ENCODE data around the gene ZMYND15.
"Not testable (repeated sequence)": the region's sequence is repeated elsewhere in the genome, so short reads cannot be mapped to it uniquely, and the experiment has no call there.

ZMYND15 gene, protein sequence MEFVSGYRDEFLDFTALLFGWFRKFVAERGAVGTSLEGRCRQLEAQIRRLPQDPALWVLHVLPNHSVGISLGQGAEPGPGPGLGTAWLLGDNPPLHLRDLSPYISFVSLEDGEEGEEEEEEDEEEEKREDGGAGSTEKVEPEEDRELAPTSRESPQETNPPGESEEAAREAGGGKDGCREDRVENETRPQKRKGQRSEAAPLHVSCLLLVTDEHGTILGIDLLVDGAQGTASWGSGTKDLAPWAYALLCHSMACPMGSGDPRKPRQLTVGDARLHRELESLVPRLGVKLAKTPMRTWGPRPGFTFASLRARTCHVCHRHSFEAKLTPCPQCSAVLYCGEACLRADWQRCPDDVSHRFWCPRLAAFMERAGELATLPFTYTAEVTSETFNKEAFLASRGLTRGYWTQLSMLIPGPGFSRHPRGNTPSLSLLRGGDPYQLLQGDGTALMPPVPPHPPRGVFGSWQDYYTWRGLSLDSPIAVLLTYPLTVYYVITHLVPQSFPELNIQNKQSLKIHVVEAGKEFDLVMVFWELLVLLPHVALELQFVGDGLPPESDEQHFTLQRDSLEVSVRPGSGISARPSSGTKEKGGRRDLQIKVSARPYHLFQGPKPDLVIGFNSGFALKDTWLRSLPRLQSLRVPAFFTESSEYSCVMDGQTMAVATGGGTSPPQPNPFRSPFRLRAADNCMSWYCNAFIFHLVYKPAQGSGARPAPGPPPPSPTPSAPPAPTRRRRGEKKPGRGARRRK

DNA sequence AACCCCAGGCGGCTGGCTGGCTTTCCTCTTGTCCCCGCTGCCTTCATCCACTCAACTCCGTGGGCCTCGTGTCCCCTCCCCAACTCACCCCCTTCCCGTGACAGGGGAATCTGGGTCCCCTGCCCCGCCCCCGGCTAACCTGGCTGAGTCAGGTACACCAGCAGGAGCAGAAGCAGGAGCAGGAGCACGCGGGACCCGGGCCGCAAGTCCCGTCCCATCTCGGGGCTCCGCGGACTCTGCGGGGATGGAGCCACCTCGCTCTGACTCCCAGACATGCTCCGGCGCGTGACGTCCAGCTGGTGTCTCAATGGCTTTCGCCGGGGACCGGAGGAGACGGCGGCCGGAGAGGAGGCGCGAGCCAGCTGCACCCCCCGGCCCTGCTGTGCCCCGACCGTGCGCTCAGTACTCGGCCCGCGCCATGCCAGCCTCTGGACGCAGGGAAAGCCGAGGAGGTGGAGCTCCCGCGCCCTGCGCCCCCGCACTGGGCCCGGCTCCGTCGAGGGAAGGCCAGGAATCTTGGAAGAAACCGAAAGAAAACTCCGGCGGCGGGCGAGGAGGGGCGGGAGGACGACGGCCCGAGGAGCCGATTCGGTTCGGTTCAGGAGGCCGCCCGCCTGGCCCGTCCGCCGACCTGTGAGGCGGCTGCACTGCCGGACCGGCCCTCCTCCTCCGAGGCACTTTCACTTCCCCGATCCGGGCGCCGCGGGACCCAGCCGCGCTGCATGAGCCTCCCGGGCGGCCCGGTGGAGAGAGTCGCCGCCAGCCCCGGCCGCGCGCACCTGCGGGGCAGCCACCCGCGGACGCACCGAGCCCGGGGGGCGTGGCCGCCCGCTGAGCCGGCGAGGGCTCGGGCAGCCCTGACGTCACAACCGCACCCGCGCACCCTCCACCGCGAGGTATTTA, at the start of gene ZMYND15, which contains the start of gene CXCL16:
TSS of gene ZMYND15 (plus strand) at position 712 of the 903 bp plus-strand sequence. CDS start 716 bp downstream, outside the sequence.
TSS of gene CXCL16 (minus strand) at position 807 of the 903 bp plus-strand sequence. CDS start at position 218, 589 bp downstream.
- no peak within 1 kb of the TSS for H3K27ac ChIP-seq (ENCODE audit: low read length)
- H3K36me3 ChIP-seq (ENCODE audit: control insufficient read depth, low read depth, low read length), result no peaks in the 10 kb centered on the region
- no peak within 1 kb of the TSS for H3K9ac ChIP-seq (ENCODE audit: low read length)
- H3K9me3 ChIP-seq (ENCODE audit: control insufficient read depth, low read depth, low read length), result no peaks in the 10 kb centered on the region
- H3K27me3 ChIP-seq (ENCODE audit: control insufficient read depth, insufficient read depth, low read length), result peaks cover 82% of the 10 kb centered on the region
- H3K4me1 ChIP-seq (ENCODE audit: control insufficient read depth, low read depth, low read length), result peaks cover 4% of the 10 kb centered on the region
- H3K4me3 ChIP-seq (ENCODE audit: low read length), result peak within 1 kb of the TSS; percentile 60

DNA sequence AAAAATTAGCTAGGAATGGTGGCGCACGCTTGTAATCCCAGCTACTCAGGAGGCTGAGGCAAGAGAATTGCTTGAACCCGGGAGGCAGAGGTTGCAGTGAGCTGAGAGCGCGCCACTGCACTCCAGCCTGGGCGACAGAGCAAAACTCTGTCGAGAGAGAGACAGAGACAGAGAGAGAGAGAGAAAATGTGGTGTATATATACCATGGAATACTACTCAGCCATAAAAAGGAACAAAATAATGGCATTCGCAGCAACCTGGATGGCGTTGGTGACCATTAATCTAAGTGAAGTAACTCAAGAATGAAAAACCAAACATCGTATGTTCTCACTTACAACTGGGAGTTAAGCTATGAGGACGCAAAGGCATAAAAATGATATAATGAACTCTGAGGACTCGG, 49.8 kb upstream of the ZMYND15 start:
- not testable (repeated sequence) for H3K9ac ChIP-seq (ENCODE audit: low read length); H3K27ac ChIP-seq (ENCODE audit: low read length); H3K4me1 ChIP-seq (ENCODE audit: control insufficient read depth, low read depth, low read length); H3K9me3 ChIP-seq (ENCODE audit: control insufficient read depth, low read depth, low read length); H3K4me3 ChIP-seq (ENCODE audit: low read length); H3K27me3 ChIP-seq (ENCODE audit: control insufficient read depth, insufficient read depth, low read length)
- H3K36me3 ChIP-seq (ENCODE audit: control insufficient read depth, low read depth, low read length), result peaks cover 36% of the 10 kb centered on the region

DNA sequence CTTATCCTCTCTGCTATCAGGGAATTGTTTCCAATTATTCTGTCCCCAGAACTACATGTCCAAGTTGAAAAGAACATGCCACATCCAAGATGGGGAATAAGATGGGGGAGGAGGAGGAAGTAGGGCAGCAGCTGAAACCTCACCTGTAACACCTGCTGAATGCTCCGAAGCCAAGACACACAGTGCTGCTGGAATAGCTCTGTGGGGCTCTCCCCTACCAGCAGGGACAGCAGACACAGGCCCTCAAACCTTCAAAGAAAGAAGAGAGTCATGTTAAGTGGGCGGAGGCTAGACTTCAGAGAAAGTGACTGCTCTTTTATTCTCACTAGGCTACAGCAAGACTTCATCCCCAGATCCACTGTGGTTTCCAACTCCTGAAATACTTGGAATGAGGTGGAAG, 48.9 kb upstream of the ZMYND15 start:
- H3K9ac ChIP-seq (ENCODE audit: low read length), result no peak overlapping the region
- no peaks in the 10 kb centered on the region for H3K9me3 ChIP-seq (ENCODE audit: control insufficient read depth, low read depth, low read length)
- H3K4me3 ChIP-seq (ENCODE audit: low read length), result no peak overlapping the region
- no peaks in the 10 kb centered on the region for H3K4me1 ChIP-seq (ENCODE audit: control insufficient read depth, low read depth, low read length)
- peaks cover 30% of the 10 kb centered on the region for H3K36me3 ChIP-seq (ENCODE audit: control insufficient read depth, low read depth, low read length)
- no peaks in the 10 kb centered on the region for H3K27me3 ChIP-seq (ENCODE audit: control insufficient read depth, insufficient read depth, low read length)
- no peak overlapping the region for H3K27ac ChIP-seq (ENCODE audit: low read length)

DNA sequence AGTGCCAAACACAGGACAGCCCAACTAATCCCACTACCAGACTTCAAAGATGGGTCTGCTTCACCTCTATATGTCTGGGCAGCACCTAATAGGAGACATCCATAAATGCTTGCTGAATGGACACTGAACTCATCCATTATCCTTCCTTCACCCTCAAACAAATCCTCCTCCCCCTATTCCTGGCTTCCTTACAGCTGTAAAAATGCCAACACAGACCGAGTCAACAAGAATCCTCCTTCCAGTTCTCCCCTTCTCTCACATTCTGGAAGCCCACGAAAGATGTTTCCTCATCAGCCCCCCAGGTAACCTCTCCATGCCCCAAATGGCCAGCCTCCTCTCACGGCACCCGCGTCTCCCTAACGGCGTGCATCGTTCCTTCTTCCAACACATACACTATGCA, 47.9 kb upstream of the ZMYND15 start:
- Histone ChIP-seq H3K9me3 (ENCODE audit: control insufficient read depth, low read depth, low read length) (no peaks in the 10 kb centered on the region), H3K27ac (ENCODE audit: low read length) (no peak overlapping the region), H3K36me3 (ENCODE audit: control insufficient read depth, low read depth, low read length) (peaks cover 33% of the 10 kb centered on the region)

DNA sequence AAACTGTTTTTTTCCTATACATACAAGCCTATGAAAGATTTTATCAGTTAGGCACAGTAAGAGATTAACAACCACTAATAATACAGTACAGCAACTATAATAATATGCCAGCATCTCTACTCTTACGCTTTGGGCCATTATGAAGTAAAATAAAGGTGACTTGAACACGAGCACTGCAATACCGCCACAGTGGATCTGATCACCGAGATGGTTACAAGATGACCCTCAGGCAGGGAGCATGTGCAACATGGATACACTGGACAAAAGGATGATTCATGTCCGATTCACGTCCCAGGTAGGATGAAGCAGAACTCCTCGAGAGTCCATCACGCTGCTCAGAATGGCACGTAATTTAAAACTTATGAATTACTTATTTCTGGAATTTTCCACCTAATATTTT, 46.2 kb upstream of the ZMYND15 start:
- no peaks in the 10 kb centered on the region for H3K9me3 ChIP-seq (ENCODE audit: control insufficient read depth, low read depth, low read length)
- no peak overlapping the region for H3K4me3 ChIP-seq (ENCODE audit: low read length)
- H3K9ac ChIP-seq (ENCODE audit: low read length), result no peak overlapping the region
- no peaks in the 10 kb centered on the region for H3K4me1 ChIP-seq (ENCODE audit: control insufficient read depth, low read depth, low read length)
- no peaks in the 10 kb centered on the region for H3K27me3 ChIP-seq (ENCODE audit: control insufficient read depth, insufficient read depth, low read length)
- no peak overlapping the region for H3K27ac ChIP-seq (ENCODE audit: low read length)
- peaks cover 42% of the 10 kb centered on the region for H3K36me3 ChIP-seq (ENCODE audit: control insufficient read depth, low read depth, low read length)

More for the DNA sequence above, 47.9 kb upstream of the ZMYND15 start:
- Histone ChIP-seq H3K27me3 (ENCODE audit: control insufficient read depth, insufficient read depth, low read length) (no peaks in the 10 kb centered on the region), H3K4me3 (ENCODE audit: low read length) (no peak overlapping the region), H3K4me1 (ENCODE audit: control insufficient read depth, low read depth, low read length) (no peaks in the 10 kb centered on the region), H3K9ac (ENCODE audit: low read length) (no peak overlapping the region)

DNA sequence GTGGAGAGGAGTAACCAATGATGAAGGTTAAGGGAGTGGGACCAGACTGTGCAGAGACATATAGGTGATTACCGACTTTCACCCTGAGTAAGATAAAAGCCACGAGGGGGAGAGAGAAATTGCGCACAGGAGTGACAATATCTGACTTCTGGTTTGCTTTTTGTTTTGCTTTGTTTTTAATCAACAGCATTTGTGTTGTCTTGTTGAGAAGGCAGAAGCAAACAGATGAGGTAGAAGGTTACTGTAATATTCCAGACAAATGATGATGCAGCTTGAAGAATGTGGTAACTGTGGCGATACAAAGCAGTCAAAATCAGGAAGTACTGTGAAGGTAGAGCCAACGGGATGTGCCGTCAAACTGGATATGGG, 43.2 kb upstream of the ZMYND15 start:
- Histone ChIP-seq H3K4me1 (ENCODE audit: control insufficient read depth, low read depth, low read length) (no peaks in the 10 kb centered on the region), H3K4me3 (ENCODE audit: low read length) (no peak overlapping the region), H3K27ac (ENCODE audit: low read length) (no peak overlapping the region), H3K27me3 (ENCODE audit: control insufficient read depth, insufficient read depth, low read length) (no peaks in the 10 kb centered on the region), H3K9ac (ENCODE audit: low read length) (no peak overlapping the region), H3K9me3 (ENCODE audit: control insufficient read depth, low read depth, low read length) (no peaks in the 10 kb centered on the region), H3K36me3 (ENCODE audit: control insufficient read depth, low read depth, low read length) (peaks cover 24% of the 10 kb centered on the region)

DNA sequence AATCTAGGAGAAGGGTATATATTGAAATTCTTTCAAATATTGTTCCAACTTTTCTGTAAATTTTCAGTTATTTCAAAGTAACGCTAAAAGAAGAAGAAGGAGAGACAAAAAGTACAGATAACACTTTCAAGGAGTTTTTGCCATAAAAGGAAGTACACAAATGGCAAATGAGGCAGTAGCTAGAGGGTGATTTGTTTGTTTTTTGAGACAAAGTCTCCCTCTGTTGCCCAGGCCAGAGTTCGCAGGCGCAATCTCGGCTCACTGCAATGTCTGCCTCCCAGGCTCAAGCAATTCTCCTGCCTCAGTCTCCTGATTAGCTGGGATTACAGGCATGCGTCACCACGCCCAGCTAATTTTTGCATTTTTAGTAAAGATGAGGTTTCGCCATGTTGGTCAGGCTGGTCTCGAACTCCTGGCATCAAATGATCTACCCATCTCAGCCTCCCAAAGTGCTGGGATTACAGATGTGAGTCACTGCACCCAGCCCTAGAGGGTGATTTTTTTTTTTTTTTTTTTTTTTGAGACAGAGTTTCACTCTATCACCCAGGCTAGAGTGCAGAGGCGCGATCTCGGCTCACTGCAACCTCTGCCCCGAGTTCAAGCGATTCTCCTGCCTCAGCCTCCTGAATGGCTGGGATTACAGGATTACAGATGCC, 40.1 kb upstream of the ZMYND15 start:
- not testable (repeated sequence) for H3K4me3 ChIP-seq (ENCODE audit: low read length); H3K9me3 ChIP-seq (ENCODE audit: control insufficient read depth, low read depth, low read length)
- peaks cover 27% of the 10 kb centered on the region for H3K36me3 ChIP-seq (ENCODE audit: control insufficient read depth, low read depth, low read length)

DNA sequence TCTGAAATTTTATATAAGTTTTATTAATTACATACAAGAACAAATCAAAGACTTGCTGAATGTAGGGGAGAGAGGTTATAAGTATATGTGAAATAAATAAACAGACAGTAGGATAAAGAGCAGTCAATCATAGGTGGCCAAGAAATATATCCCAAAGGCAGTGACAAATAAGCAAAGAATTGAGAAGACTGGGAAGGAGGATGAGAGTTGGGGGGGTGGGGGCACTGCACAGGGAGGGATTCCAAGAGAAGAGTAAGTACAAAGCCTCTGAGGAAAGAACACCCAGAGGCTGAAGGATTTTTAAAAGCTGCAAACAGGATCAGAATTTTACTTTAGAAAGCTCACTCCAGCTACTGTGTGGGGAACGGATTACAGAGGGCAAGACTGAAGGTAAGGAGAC, 38.5 kb upstream of the ZMYND15 start:
- no peak overlapping the region for H3K27ac ChIP-seq (ENCODE audit: low read length)
- peaks cover 25% of the 10 kb centered on the region for H3K36me3 ChIP-seq (ENCODE audit: control insufficient read depth, low read depth, low read length)
- H3K4me3 ChIP-seq (ENCODE audit: low read length), result no peak overlapping the region
- H3K9ac ChIP-seq (ENCODE audit: low read length), result no peak overlapping the region
- H3K4me1 ChIP-seq (ENCODE audit: control insufficient read depth, low read depth, low read length), result no peaks in the 10 kb centered on the region
- H3K9me3 ChIP-seq (ENCODE audit: control insufficient read depth, low read depth, low read length), result no peaks in the 10 kb centered on the region
- H3K27me3 ChIP-seq (ENCODE audit: control insufficient read depth, insufficient read depth, low read length), result no peaks in the 10 kb centered on the region

More for the DNA sequence above, 40.1 kb upstream of the ZMYND15 start:
- H3K27me3 ChIP-seq (ENCODE audit: control insufficient read depth, insufficient read depth, low read length); H3K27ac ChIP-seq (ENCODE audit: low read length); H3K9ac ChIP-seq (ENCODE audit: low read length); H3K4me1 ChIP-seq (ENCODE audit: control insufficient read depth, low read depth, low read length): not testable (repeated sequence)

DNA sequence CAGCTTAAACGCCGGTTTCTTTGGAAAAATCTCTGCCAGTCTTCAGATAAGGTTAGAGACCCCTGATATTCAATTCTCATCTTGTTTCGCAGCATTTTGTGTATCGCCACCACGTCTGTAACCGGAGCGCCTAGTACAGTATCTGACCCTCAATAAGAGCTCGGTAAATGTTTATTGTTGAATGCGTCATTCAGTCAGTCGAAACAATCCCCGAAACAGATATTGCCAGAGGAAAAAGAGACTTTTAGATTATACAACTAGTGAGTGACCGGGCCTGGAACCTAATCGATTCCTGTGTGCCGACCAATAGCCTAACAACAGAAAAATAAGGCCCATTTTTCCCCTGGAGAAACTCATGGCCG, 36.3 kb upstream of the ZMYND15 start:
- Histone ChIP-seq H3K36me3 (ENCODE audit: control insufficient read depth, low read depth, low read length) (peaks cover 5% of the 10 kb centered on the region), H3K9ac (ENCODE audit: low read length) (peak overlapping the region; percentile 85), H3K9me3 (ENCODE audit: control insufficient read depth, low read depth, low read length) (no peaks in the 10 kb centered on the region), H3K27ac (ENCODE audit: low read length) (no peak overlapping the region), H3K4me3 (ENCODE audit: low read length) (peak overlapping the region; percentile 89), H3K4me1 (ENCODE audit: control insufficient read depth, low read depth, low read length) (peaks cover 5% of the 10 kb centered on the region), H3K27me3 (ENCODE audit: control insufficient read depth, insufficient read depth, low read length) (no peaks in the 10 kb centered on the region)

DNA sequence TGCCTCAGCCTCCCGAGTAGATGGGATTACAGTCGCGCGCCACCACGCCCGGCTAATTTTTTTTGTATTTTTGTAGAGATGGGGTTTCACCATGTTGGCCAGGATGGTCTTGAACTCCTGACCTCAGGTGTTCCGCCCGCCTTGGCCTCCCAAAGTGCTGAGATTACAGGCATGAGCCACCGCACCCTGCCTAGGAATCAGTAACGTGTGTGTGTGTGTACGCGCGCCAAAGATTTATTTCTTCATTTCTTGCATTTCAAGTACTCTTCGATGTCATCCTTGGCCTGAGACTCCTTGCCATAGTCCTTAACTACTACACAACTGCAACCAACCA, 35.1 kb upstream of the ZMYND15 start:
- H3K27me3 ChIP-seq (ENCODE audit: control insufficient read depth, insufficient read depth, low read length); H3K27ac ChIP-seq (ENCODE audit: low read length); H3K9me3 ChIP-seq (ENCODE audit: control insufficient read depth, low read depth, low read length); H3K36me3 ChIP-seq (ENCODE audit: control insufficient read depth, low read depth, low read length); H3K4me1 ChIP-seq (ENCODE audit: control insufficient read depth, low read depth, low read length): not testable (repeated sequence)
- Histone ChIP-seq H3K9ac (ENCODE audit: low read length) (peak overlapping the region; percentile 85), H3K4me3 (ENCODE audit: low read length) (peak overlapping the region; percentile 89)

DNA sequence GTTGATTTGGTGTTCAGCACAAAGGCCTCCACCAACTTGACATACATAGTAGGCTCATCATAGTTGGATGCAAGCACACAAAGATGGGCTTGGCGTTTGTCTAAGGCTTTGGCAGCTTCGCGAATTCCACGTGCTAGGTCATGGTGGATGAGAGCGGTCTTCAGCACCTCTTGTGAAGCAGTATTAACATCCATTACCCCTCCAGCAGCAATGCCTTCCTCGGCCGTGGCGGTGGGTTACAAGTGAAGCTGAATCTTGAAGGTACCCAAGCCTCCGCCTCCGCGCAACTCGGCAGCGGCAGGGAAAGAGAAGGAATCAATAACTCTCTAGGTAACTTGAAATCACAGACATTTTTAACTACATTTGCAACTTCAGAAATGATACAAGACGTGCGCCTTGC, 34.6 kb upstream of the ZMYND15 start:
- H3K9ac ChIP-seq (ENCODE audit: low read length), result no peak overlapping the region
- H3K4me3 ChIP-seq (ENCODE audit: low read length), result peak overlapping the region; percentile 89
- H3K36me3 ChIP-seq (ENCODE audit: control insufficient read depth, low read depth, low read length), result peaks cover 5% of the 10 kb centered on the region
- no peaks in the 10 kb centered on the region for H3K27me3 ChIP-seq (ENCODE audit: control insufficient read depth, insufficient read depth, low read length)
- no peak overlapping the region for H3K27ac ChIP-seq (ENCODE audit: low read length)
- peaks cover 5% of the 10 kb centered on the region for H3K4me1 ChIP-seq (ENCODE audit: control insufficient read depth, low read depth, low read length)
- H3K9me3 ChIP-seq (ENCODE audit: control insufficient read depth, low read depth, low read length), result no peaks in the 10 kb centered on the region

All from iPS-18a (cell line).